Right lobe of liver (tissue), 4 donors: Measurements from ENCODE around the gene CBX1.

ENCODE experiments used
- CTCF ChIP-seq, 4 donors: fragments of 200-600 bp in 3 of 4; fragments of 450-650 bp in 1 of 4; IDR thresholded peaks; one replicate each; pipeline versions ENCODE4 v1.5.1 to v1.8.0; 2016 to 2022; ENCODE audit warnings: antibody characterized with exemption in 4 of 4, mild to moderate bottlenecking in 2 of 4
- POLR2A ChIP-seq: fragments of 450-650 bp; IDR thresholded peaks from one replicate; pipeline ENCODE4 v1.6.1; 2017; ENCODE audit warnings: antibody characterized with exemption, mild to moderate bottlenecking
- donor health status: DM: no; HTN: no; CAD: no.
- donor health status: DM: no; HTN: no; CAD: no.
- donor health status: DM: no; HTN: yes; CAD: no.

GRCh38 chr17:48123776-48124388, 22.6 kb upstream of the CBX1 start:
- TF ChIP-seq POLR2A (no peak), CTCF (IDR thresholded peaks at IDR 0.05) (no peak)
